Loucy (cell line): ENCODE results near the gene VIPR2.

ENCODE experiments used
- H2AFZ ChIP-seq: fragments of 200-600 bp; sonication (generic); 2 replicates; pipeline ENCODE4 v1.6.0; 2016; ENCODE audit warnings: antibody characterized with exemption, mild to moderate bottlenecking, low read length, moderate library complexity
- H3F3A ChIP-seq: fragments of 200-600 bp; 2 replicates; pipeline ENCODE4 v1.6.0; 2016; ENCODE audit warnings: antibody characterized with exemption, low read depth, mild to moderate bottlenecking
- H3K27me3 ChIP-seq: fragments of 200-600 bp; sonication (generic); 2 replicates; pipeline ENCODE4 v1.6.1; 2014; ENCODE audit warnings: low read length, mild to moderate bottlenecking; ENCODE audit not compliant: insufficient read depth, poor library complexity, severe bottlenecking
- H3K36me3 ChIP-seq: fragments of 200-600 bp; sonication (generic); 2 replicates; pipeline ENCODE4 v1.6.1; 2016; ENCODE audit warnings: low read length; ENCODE audit not compliant: insufficient read depth
- H3K4me1 ChIP-seq: fragments of 200-600 bp; sonication (generic); 2 replicates; pipeline ENCODE4 v1.5.1; 2014; ENCODE audit warnings: low read length, mild to moderate bottlenecking; ENCODE audit not compliant: insufficient read depth, poor library complexity, severe bottlenecking
- H3K4me2 ChIP-seq: fragments of 200-600 bp; sonication (generic); 2 replicates; pipeline ENCODE4 v1.6.0; 2014; ENCODE audit warnings: antibody characterized with exemption, low read length, low read depth, mild to moderate bottlenecking; ENCODE audit not compliant: poor library complexity, severe bottlenecking
- H3K4me3 ChIP-seq: fragments of 200-600 bp; sonication (generic); 2 replicates; pipeline ENCODE4 v1.5.1; 2014; ENCODE audit warnings: low read length, mild to moderate bottlenecking, mixed read lengths; ENCODE audit not compliant: poor library complexity, severe bottlenecking
- H3K79me2 ChIP-seq: fragments of 200-600 bp; sonication (generic); 2 replicates; pipeline ENCODE4 v1.6.1; 2014; ENCODE audit warnings: low read length; ENCODE audit not compliant: insufficient read depth
- H3K9ac ChIP-seq: fragments of 200-600 bp; sonication (generic); 2 replicates; pipeline ENCODE4 v1.6.0; 2014; ENCODE audit warnings: mild to moderate bottlenecking, low read depth, low read length, moderate library complexity; ENCODE audit not compliant: poor library complexity, severe bottlenecking
- H3K9me2 ChIP-seq: fragments of 200-600 bp; sonication (generic); replicated peaks from 2 replicates; pipeline ENCODE4 v1.6.1; 2016; ENCODE audit warnings: low read depth, low read length, mixed read lengths
- H3K9me3 ChIP-seq: fragments of 200-600 bp; sonication (generic); 2 replicates; pipeline ENCODE4 v1.6.1; 2014; ENCODE audit warnings: mild to moderate bottlenecking, antibody characterized with exemption, low read length, low read depth; ENCODE audit not compliant: insufficient read depth
- H4K20me1 ChIP-seq: fragments of 200-600 bp; sonication (generic); 2 replicates; pipeline ENCODE4 v1.6.0; 2014; ENCODE audit warnings: antibody characterized with exemption, low read length, mild to moderate bottlenecking; ENCODE audit not compliant: insufficient read depth, poor library complexity, severe bottlenecking
- EZH2phosphoT487 ChIP-seq: fragments of 200-600 bp; IDR thresholded peaks from 2 replicates; pipeline ENCODE4 v1.6.1; 2018; ENCODE audit warnings: antibody characterized with exemption, mild to moderate bottlenecking, moderate library complexity, borderline replicate concordance
- TF ChIP-seq, protein P1 (sequence below): fragments of 200-600 bp; sonication (generic); conservative IDR thresholded peaks from 2 replicates; pipeline ENCODE4 v1.5.1; 2014; ENCODE audit warnings: mild to moderate bottlenecking, antibody characterized with exemption, low read length

VIPR2 gene

DNA sequence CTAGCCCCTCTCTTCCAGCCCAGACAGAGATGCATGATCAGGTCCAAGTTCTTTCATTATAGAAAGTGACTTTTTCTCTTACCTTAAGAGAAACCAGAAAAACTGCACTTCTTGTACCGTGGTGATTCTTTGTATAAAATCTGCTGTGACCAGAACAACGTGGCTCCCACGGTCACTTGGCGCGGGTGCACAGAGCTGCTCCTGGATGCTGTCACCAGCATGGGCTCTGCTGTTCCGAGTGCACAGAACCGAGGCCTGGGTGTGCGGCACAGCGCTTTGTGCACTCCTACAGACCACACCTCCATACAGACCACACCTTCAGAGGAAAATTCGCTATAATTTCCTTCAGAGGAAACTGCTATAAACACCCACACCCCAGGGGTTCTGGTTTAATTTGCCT lies 26.0 kb downstream of the VIPR2 start:
- H3K9me3 ChIP-seq: peaks cover 16% of the 10 kb centered on the region; the same call in 1 of the 2 replicates
- no peaks in the 10 kb centered on the region for H3K36me3 ChIP-seq
- H3K4me1 ChIP-seq: no peaks in the 10 kb centered on the region
- no peaks in the 10 kb centered on the region for H3K27me3 ChIP-seq
- no peaks in the 10 kb centered on the region for H3K9me2 ChIP-seq
- H3K9ac ChIP-seq: no peak overlapping the region
- no peaks in the 10 kb centered on the region for H4K20me1 ChIP-seq
- H2AFZ ChIP-seq: no peak overlapping the region
- H3K4me3 ChIP-seq: no peak overlapping the region
- H3F3A ChIP-seq: no peaks in the 10 kb centered on the region
- no peak for TF ChIP-seq EZH2phosphoT487
- TF ChIP-seq, protein P1, sequence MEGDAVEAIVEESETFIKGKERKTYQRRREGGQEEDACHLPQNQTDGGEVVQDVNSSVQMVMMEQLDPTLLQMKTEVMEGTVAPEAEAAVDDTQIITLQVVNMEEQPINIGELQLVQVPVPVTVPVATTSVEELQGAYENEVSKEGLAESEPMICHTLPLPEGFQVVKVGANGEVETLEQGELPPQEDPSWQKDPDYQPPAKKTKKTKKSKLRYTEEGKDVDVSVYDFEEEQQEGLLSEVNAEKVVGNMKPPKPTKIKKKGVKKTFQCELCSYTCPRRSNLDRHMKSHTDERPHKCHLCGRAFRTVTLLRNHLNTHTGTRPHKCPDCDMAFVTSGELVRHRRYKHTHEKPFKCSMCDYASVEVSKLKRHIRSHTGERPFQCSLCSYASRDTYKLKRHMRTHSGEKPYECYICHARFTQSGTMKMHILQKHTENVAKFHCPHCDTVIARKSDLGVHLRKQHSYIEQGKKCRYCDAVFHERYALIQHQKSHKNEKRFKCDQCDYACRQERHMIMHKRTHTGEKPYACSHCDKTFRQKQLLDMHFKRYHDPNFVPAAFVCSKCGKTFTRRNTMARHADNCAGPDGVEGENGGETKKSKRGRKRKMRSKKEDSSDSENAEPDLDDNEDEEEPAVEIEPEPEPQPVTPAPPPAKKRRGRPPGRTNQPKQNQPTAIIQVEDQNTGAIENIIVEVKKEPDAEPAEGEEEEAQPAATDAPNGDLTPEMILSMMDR: no peak
- no peak overlapping the region for H3K4me2 ChIP-seq
- H3K79me2 ChIP-seq: no peaks in the 10 kb centered on the region

DNA sequence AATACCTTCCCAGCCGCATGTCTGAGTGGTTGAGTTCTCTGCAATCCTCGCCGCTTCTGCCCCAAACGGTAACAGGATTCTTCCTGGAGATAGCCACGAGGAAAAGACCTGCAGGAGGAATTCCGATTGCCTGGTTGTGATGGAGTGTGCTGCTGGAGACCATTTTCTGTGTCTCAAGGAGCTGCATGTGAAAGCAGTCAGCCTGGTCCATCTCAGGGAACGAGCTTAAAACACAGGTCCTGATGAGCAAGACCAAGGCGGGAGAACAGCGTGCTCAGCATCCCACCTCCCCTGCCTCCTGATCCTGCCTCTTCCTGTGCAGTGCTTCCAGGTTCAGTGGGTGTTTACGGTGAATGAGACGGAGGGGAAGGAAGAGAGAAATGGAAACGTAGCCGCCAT lies 26.5 kb downstream of the VIPR2 start:
- no peaks in the 10 kb centered on the region for H3K36me3 ChIP-seq
- no peaks in the 10 kb centered on the region for H3K9me2 ChIP-seq
- H3K9ac ChIP-seq: no peak overlapping the region
- no peak overlapping the region for H3K4me2 ChIP-seq
- H3K4me3 ChIP-seq: no peak overlapping the region
- H2AFZ ChIP-seq: no peak overlapping the region
- no peaks in the 10 kb centered on the region for H3K4me1 ChIP-seq
- H4K20me1 ChIP-seq: no peaks in the 10 kb centered on the region
- peaks cover 16% of the 10 kb centered on the region; the same call in 1 of the 2 replicates for H3K9me3 ChIP-seq
- H3F3A ChIP-seq: no peaks in the 10 kb centered on the region
- no peaks in the 10 kb centered on the region for H3K79me2 ChIP-seq
- TF ChIP-seq EZH2phosphoT487: no peak
- TF ChIP-seq, protein P1: no peak
- no peaks in the 10 kb centered on the region for H3K27me3 ChIP-seq

DNA sequence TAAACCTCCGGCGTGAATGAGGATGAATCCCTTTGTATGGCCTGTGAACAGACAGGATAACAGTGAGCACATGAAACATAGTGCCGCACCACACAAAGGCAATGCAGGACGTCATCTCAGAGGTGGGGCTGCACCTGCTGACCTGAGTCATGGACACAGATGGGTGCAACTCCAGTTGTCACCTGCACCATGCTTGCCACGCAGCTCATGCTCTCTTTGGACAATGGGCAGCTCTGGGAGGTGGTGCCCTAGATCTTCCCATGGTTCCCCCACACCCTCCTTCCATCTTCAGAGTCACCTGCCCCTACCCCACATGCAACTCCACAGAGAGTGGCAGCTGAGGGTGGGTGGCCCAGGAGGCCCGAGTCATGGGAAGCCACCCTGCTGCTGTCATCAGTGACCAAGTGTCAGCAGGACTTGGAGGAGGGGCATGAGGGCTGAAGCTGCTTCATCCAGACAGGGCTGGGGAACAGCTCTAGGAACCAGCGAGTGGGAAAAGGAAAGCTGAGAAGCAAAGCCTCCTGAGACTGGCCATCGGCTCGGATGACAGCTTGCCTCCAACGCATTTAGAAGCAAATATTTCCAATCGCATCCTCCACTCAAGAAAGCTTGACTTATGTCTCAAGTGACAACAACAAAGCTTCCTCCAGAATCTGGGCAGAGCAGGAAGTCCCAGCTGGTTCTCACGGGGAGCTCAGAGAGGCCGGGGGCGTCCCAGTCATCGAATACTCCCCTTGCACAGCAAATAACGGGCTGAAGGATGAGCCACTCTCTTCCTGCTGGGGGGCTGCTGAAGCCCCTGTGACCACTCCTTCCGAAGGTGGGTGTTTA lies 27.1 kb downstream of the VIPR2 start:
- Histone ChIP-seq H3K9me3 (peaks cover 16% of the 10 kb centered on the region; the same call in 1 of the 2 replicates), H3K79me2 (no peaks in the 10 kb centered on the region), H3F3A (no peaks in the 10 kb centered on the region), H2AFZ (no peak overlapping the region), H3K4me3 (no peak overlapping the region), H3K9ac (no peak overlapping the region), H4K20me1 (no peaks in the 10 kb centered on the region), H3K36me3 (no peaks in the 10 kb centered on the region), H3K27me3 (no peaks in the 10 kb centered on the region), H3K4me2 (no peak overlapping the region), H3K4me1 (no peaks in the 10 kb centered on the region), H3K9me2 (no peaks in the 10 kb centered on the region)
- TF ChIP-seq, protein P1: no peak
- no peak for TF ChIP-seq EZH2phosphoT487
